NOMO-1 treated with DMSO at 0.1 percent for 48 hours (cell line): ENCODE results near the gene SLC6A20.

ENCODE experiments used
- DNase-seq: peaks from one replicate; lab custom pipeline; 2025; ENCODE audit not compliant: unreplicated experiment; lab: John Stamatoyannopoulos, UW

The SLC6A20 gene

DNA sequence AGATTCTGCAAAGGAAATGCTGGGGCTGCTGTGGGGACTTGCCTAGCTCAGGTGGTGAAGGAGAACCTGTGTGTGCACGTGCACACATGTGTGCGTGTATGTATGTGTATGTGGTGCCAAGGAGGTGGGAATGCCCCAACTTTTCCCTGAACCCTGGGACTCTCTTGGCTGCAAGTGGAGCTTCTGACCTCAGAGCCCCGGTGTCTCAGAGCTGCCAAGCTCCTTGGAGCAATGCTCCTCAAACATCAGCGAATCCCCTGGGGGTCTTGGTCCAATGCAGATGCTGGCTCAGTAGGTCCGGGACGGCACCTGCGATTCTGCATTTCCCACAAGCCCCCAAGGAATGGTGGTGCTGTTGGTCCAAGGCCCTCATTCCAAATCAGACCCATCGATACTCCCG, 5.8 kb upstream of the SLC6A20 start:
- DNase-seq: no peak

DNA sequence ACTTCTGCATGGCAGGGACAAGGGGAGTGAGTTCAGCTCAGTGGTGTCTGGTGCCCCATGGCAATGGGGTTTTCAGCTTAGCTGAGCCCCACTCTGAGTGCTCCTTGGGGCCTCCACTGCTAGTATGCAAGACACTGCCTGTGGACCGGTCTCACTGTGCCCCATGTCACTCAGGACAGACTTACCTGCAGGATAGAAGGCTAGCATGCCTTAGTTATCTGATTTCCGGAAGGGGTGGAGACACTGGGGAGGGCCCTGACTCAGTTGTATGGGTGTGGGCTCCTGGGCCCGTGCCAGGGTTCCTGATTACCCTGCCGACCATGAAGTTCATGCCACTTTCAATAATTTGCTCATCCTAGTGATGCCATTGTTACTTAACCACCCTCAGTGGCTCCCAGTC, 4.3 kb upstream of the SLC6A20 start:
- no peak for DNase-seq

DNA sequence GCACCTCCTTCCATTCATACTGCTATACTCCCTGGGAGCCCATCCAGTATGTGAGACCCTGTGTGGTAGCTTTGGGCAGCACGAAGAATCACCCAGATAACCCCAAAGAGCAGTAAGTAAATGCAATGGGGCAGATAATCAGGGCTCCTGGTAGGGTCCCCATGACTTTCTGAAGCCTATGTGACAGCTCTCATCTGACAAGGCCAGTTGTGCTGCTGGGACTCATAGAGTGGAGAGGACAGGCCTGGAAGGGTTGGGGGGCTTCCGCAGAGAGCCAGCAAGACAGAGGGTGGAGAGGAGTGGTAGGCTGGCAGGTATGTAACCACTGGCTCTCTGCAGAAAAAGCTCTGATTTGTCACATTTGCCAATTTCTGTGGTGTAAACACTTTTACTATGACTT, 3.2 kb upstream of the SLC6A20 start:
- DNase-seq: no peak

DNA sequence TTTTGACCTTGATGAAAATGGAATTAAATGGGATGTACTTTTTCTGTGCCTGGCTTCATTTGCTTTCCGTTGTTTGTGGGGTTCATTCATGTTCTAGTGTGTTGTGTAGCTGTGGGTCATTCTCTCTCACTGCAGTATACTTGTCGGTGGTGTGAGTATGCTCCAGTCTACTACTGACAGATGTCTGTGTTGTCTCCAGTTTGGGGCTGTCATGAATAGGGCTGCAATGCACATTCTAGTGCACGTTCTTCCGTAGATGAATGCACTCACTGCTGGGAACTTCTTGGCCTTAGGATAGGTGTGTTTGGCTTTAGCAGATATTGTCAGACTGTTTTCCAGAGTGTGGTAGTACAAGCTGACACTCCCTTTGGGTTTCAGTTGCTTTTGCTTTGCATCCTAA, 1.7 kb upstream of the SLC6A20 start:
- DNase-seq: no peak

- DNase-seq: no peak
Measured at GRCh38 chr3:45796902-45797637, 734 bp upstream of the SLC6A20 start.

GRCh38 chr3:45795509-45795881, 841 bp downstream of the SLC6A20 start:
- DNase-seq: no peak

DNA sequence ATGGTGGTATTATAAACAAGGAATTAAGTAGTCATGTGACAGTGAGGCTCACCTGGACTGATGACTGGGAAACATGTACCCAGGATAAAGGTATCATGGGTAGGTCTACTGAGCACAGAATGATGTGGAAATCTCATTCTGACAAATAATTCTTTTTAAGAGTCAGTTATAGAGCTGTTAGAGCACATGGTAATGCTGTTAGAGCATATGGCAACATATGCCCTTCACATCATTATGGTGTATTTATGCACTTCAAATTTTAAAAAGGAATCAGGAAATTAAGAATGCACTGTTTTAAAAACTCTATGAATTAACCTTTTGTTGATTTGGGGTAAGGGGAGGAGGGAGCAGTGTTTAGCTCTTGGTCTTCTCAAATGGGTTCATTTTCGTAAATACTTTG, 1.7 kb downstream of the SLC6A20 start:
- no peak for DNase-seq

DNA sequence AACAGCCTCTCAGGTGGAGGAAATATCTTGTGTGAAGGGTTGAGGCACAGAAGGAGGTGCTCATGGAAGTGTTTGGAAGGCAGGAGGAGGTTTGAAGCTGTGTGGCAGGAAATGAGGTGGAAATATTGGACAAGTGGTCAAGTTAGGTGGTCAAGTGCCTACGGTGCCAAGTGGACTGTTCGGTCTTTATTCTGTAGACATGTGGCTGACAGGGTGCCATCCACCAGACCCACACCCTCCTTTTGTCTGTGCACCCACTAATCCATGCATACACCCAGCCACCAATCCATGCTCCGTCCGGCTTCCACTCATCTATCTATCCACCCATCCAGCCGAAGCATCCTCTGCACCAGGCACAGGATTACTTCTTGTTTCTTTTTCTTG, 2.2 kb downstream of the SLC6A20 start:
- DNase-seq: no peak

- no peak for DNase-seq
Measured at GRCh38 chr3:45793482-45794176, 2.7 kb downstream of the SLC6A20 start.

GRCh38 chr3:45792516-45793172, 3.7 kb downstream of the SLC6A20 start:
- DNase-seq: no peak

GRCh38 chr3:45792036-45792435, 4.3 kb downstream of the SLC6A20 start:
- no peak for DNase-seq

DNA sequence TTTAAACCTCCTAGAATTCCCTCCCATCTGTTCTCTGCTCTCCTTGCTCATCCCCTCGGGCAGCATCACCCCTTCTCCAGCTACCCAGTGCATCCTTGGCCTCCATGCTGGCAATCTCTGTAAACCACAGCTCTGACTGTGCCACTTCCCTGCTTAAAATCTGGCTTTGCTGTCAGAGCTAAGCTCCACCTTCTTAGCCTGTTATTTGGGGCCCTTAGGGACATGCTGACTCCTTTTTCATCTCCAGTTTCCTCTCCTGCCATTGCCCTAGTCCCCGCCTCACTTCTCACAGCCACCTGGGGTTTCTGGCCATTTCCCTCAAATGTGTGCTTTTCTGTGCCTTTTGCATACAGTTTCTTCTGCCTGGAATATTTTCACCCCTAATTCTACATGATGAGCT, 5.7 kb downstream of the SLC6A20 start:
- no peak for DNase-seq

GRCh38 chr3:45789235-45789812, 7.0 kb downstream of the SLC6A20 start:
- no peak for DNase-seq

DNA sequence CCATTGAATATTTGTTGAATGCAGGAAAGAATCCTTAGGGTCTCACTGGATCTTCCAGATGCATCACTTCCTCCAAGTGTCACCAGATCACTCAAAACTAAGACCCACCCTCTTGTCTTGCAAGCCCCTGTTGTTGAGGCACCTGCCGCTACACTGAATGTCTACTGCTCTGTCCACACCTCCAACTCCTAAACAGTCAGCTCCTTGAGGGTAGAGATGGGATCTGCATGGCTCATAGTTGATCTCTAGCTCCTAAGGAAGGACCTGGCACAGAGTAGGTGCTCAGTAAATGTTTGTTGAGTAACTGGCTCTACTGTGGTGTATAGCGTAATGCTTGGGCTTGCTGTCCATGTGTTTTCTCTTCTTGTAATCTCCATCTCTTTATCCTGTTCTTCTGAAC, 8.8 kb downstream of the SLC6A20 start:
- no peak for DNase-seq

GRCh38 chr3:45786801-45787495, 9.4 kb downstream of the SLC6A20 start:
- DNase-seq: no peak

- no peak for DNase-seq
Measured at GRCh38 chr3:45785605-45786150, 10.7 kb downstream of the SLC6A20 start.

DNA sequence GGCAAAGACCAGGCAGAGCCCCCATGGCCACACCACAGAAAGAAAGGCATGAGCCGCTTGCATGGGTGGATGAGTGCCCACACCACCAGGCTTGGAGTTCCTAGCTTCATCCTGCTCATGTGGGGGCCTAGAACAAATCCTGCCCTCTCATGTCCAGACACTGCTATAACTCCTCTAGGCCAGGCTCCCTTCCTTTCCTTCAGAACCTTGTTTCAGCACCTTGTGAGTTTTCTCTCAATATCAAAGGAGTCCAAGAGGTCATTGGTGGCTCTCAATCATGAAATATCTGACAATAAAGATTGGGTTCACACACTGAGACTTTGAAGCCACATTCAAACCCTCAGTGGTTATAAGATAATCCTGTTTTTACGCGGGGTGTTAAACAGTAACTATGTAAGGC, 12.7 kb downstream of the SLC6A20 start:
- DNase-seq: no peak

- DNase-seq: no peak
Measured at GRCh38 chr3:45782381-45782780, 14.0 kb downstream of the SLC6A20 start.

DNA sequence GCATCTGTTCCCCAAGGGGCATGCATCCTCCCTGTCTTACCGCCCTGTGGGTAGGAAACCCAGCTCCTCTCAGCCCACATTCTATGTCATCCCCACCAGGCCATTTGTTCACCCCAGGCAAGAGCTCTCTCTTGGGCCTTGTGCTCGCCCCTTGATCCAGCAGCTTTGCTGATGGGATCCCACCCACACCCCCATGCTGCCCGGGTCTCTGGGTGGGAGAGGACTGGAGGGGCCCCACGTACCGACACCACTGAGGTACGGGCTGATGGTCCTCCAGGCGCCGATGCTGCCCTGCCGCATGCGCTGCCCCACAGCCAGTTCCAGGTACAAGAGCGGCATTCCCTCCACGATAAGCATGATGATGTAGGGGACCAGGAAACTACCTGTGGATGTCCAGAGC, 14.5 kb downstream of the SLC6A20 start:
- DNase-seq: no peak

- no peak for DNase-seq
Measured at GRCh38 chr3:45781271-45781670, 15.1 kb downstream of the SLC6A20 start.
